Measurements from ENCODE around the gene PNKD. TPM values are rescaled to one million over a fixed set of nuclear protein-coding genes. Genes with fewer than 3 reads are reported as not detected.

Gene PNKD
- total RNA-seq, 1 experiment from 2014 or later: 49.8 TPM

- Mint-ChIP-seq H3K9me3 (no peaks in the 10 kb centered on the region), H3K27me3 (ENCODE audit: low read depth) (no peaks in the 10 kb centered on the region), H3K4me3 (no peak overlapping the region), H3K27ac (no peak overlapping the region), H3K4me1 (0 out of 2 replicates have a peak, but pooled peaks cover 3% of the 10 kb centered on the region), H3K36me3 (peaks cover 69% of the 10 kb centered on the region)
- TF ChIP-seq SOX15 (CRISPR knock-in tag; IDR thresholded peaks at IDR 0.05) (no peak), STAT6 (CRISPR knock-in tag; conservative IDR thresholded peaks at IDR 0.05; ENCODE audit: low read depth) (no peak), ATF1 (CRISPR knock-in tag; IDR thresholded peaks at IDR 0.05) (no peak), ZBTB21 (CRISPR knock-in tag; IDR thresholded peaks at IDR 0.05; ENCODE audit: borderline replicate concordance) (no peak), GABPB1 (CRISPR knock-in tag; IDR thresholded peaks at IDR 0.05) (no peak), ZNF416 (CRISPR knock-in tag; IDR thresholded peaks at IDR 0.05) (no peak), AFF4 (CRISPR knock-in tag; IDR thresholded peaks at IDR 0.05; ENCODE audit: borderline replicate concordance) (no peak), IRF2 (CRISPR knock-in tag; IDR thresholded peaks at IDR 0.05; ENCODE audit: borderline replicate concordance, low read depth) (no peak), USF2 (CRISPR knock-in tag; IDR thresholded peaks at IDR 0.05) (no peak), SP1 (CRISPR knock-in tag; conservative IDR thresholded peaks at IDR 0.05) (no peak), RELA (CRISPR knock-in tag; IDR thresholded peaks at IDR 0.05; ENCODE audit: borderline replicate concordance) (no peak), EMX1 (CRISPR knock-in tag; IDR thresholded peaks at IDR 0.05) (no peak), PREB (CRISPR knock-in tag; IDR thresholded peaks at IDR 0.05; ENCODE audit: borderline replicate concordance) (no peak), MAX (CRISPR knock-in tag; IDR thresholded peaks at IDR 0.05) (no peak), NR2C2 (CRISPR knock-in tag; IDR thresholded peaks at IDR 0.05) (no peak), ZNF281 (CRISPR knock-in tag; IDR thresholded peaks at IDR 0.05) (no peak), NR1H2 (CRISPR knock-in tag; IDR thresholded peaks at IDR 0.05) (no peak), ZNF317 (CRISPR knock-in tag; IDR thresholded peaks at IDR 0.05; ENCODE audit: borderline replicate concordance, low read depth) (no peak), PRRX2 (CRISPR knock-in tag; IDR thresholded peaks at IDR 0.05) (no peak), ATF2 (CRISPR knock-in tag; IDR thresholded peaks at IDR 0.05; ENCODE audit: borderline replicate concordance, low read depth) (no peak)
- ATAC-seq: no peak
- POLR2A ChIA-PET: no interaction called here
- DNase-seq (ENCODE audit: low spot score): no peak
- CTCF ChIA-PET: no interaction called here
Measured at GRCh38 chr2:218252509-218253231, 17.6 kb upstream of the PNKD start.

All from WTC11 (cell line).